Measurements from ENCODE around the gene MTCH1. TPM values are rescaled to one million over a fixed set of nuclear protein-coding genes. Genes with fewer than 3 reads are reported as not detected.

Gene MTCH1
- total and polyA plus RNA-seq, 2 donors (not counting 1 experiment from before 2014, with no cell fraction given) = 91.7 to 150 TPM

- Histone ChIP-seq H3K4me3 (ENCODE audit: control extremely low read depth in 1 of 5, extremely low read depth in 1 of 5, insufficient read depth in 1 of 5, low read depth in 2 of 5, low read length in 4 of 5) (no peak overlapping the region), H3K27ac (ENCODE audit: low read length in 2 of 2) (no peak overlapping the region), H3K4me2 (replicated peaks; ENCODE audit: low read depth, low read length, poor library complexity, severe bottlenecking) (no peak overlapping the region), H4K20me1 (ENCODE audit: control insufficient read depth, insufficient read depth, low read length, poor library complexity, severe bottlenecking) (no peaks in the 10 kb centered on the region), H3K9ac (ENCODE audit: low read length) (no peak overlapping the region), H3K36me3 (replicated peaks in 1 of 2; ENCODE audit: control extremely low read depth in 1 of 2, control insufficient read depth in 1 of 2, extremely low read depth in 1 of 2, insufficient read depth in 2 of 2, low read length in 1 of 2) (peaks cover 0 to 85% of the 10 kb centered on the region in 2 experiments), H3K4me1 (ENCODE audit: control insufficient read depth in 2 of 2, insufficient read depth in 2 of 2, low read length in 2 of 2) (no peaks in the 10 kb centered on the region), H2AFZ (ENCODE audit: insufficient read depth, low read depth, low read length, poor library complexity, severe bottlenecking) (no peak overlapping the region), H3K9me3 (ENCODE audit: control extremely low read depth in 1 of 3, control insufficient read depth in 2 of 3, insufficient read depth in 1 of 3, low read length in 2 of 3) (no peaks in the 10 kb centered on the region), H3K27me3 (replicated peaks in 1 of 4; ENCODE audit: control extremely low read depth in 1 of 4, control insufficient read depth in 3 of 4, insufficient read depth in 4 of 4, low read length in 3 of 4) (no peaks in the 10 kb centered on the region), H3K79me2 (ENCODE audit: control insufficient read depth, insufficient read depth, low read length) (no peaks in the 10 kb centered on the region)
- POLR2A ChIA-PET = no interaction called here
- Mint-ChIP-seq H3K4me3 (no peak overlapping the region), H3K4me1 (no peaks in the 10 kb centered on the region), H3K9me3 (ENCODE audit: insufficient read depth) (no peaks in the 10 kb centered on the region), H3K27me3 (no peaks in the 10 kb centered on the region), H3K27ac (no peak overlapping the region)
- TF ChIP-seq, protein P1, sequence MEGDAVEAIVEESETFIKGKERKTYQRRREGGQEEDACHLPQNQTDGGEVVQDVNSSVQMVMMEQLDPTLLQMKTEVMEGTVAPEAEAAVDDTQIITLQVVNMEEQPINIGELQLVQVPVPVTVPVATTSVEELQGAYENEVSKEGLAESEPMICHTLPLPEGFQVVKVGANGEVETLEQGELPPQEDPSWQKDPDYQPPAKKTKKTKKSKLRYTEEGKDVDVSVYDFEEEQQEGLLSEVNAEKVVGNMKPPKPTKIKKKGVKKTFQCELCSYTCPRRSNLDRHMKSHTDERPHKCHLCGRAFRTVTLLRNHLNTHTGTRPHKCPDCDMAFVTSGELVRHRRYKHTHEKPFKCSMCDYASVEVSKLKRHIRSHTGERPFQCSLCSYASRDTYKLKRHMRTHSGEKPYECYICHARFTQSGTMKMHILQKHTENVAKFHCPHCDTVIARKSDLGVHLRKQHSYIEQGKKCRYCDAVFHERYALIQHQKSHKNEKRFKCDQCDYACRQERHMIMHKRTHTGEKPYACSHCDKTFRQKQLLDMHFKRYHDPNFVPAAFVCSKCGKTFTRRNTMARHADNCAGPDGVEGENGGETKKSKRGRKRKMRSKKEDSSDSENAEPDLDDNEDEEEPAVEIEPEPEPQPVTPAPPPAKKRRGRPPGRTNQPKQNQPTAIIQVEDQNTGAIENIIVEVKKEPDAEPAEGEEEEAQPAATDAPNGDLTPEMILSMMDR (IDR thresholded peaks at IDR 0.05) = no peak
- CTCF ChIA-PET = interaction anchor here (0.9 kb wide), 1 partner anchor 99 kb away, joined by 3 read pairs; no protein-coding TSS in a partner anchor
- intact Hi-C loops (cut with micrococcal nuclease) = no loop called here
- ATAC-seq (ENCODE audit: low read depth) (no peak), DNase-seq (no peak)
- WGBS (ENCODE audit: insufficient coverage) = 100% methylated on average over 3 of the region's 4 CpGs
Measured at GRCh38 chr6:36920049-36920448, 65.9 kb downstream of the MTCH1 start.

Other genes with a start within 250 kb of the MTCH1 start
- 49.8 and 51.4 TPM in 2 replicates for gene CPNE5, start 146.8 kb downstream of the MTCH1 start, total RNA-seq
- gene CPNE5, start 146.8 kb downstream of the MTCH1 start, polyA plus RNA-seq = 125 and 357 TPM in 2 replicates
- gene PPIL1, start 111.4 kb downstream of the MTCH1 start, total RNA-seq = 7.0 and 10.5 TPM in 2 replicates
- gene PPIL1, start 111.4 kb downstream of the MTCH1 start, polyA plus RNA-seq = 1.7 and 2.9 TPM in 2 replicates
- gene C6orf89, start 100.2 kb downstream of the MTCH1 start, total RNA-seq = 34.2 and 35.3 TPM in 2 replicates
- 11.3 and 13.0 TPM in 2 replicates for gene C6orf89, start 100.2 kb downstream of the MTCH1 start, polyA plus RNA-seq
- gene PI16, start 31.5 kb downstream of the MTCH1 start, total RNA-seq = 1.1 and 1.4 TPM in 2 replicates
- 1.4 and 7.4 TPM in 2 replicates for gene PI16, start 31.5 kb downstream of the MTCH1 start, polyA plus RNA-seq
- gene FGD2, start 19.5 kb upstream of the MTCH1 start, total RNA-seq = 352 and 360 TPM in 2 replicates
- gene FGD2, start 19.5 kb upstream of the MTCH1 start, polyA plus RNA-seq = 444 and 682 TPM in 2 replicates
- 99.7 and 102 TPM in 2 replicates for gene PIM1, start 184.0 kb upstream of the MTCH1 start, total RNA-seq
- 13.6 and 36.0 TPM in 2 replicates for gene PIM1, start 184.0 kb upstream of the MTCH1 start, polyA plus RNA-seq